Measurements from ENCODE around the gene RASSF3.
"Not testable (repeated sequence)": the region's sequence is repeated elsewhere in the genome, so short reads cannot be mapped to it uniquely, and the experiment has no call there.

Gene RASSF3

GRCh38 chr12:64635356-64635998 lies 25.2 kb downstream of the RASSF3 start:
- no peak for DNase-seq

GRCh38 chr12:64636856-64637255 lies 26.6 kb downstream of the RASSF3 start:
- DNase-seq = no peak

- no peak for DNase-seq
Observed at GRCh38 chr12:64639466-64639865, 29.2 kb downstream of the RASSF3 start.

- no peak for DNase-seq
Observed at GRCh38 chr12:64646318-64646717, 36.0 kb downstream of the RASSF3 start.

- DNase-seq = no peak
Observed at GRCh38 chr12:64649487-64649886, 39.2 kb downstream of the RASSF3 start.

- no peak for DNase-seq
Observed at GRCh38 chr12:64650762-64651161, 40.5 kb downstream of the RASSF3 start.

GRCh38 chr12:64652346-64652745 lies 42.1 kb downstream of the RASSF3 start:
- no peak for DNase-seq

- no peak for DNase-seq
Observed at GRCh38 chr12:64653123-64653522, 42.8 kb downstream of the RASSF3 start.

- DNase-seq = not testable (repeated sequence)
Observed at GRCh38 chr12:64653907-64654306, 43.6 kb downstream of the RASSF3 start.

- no peak for DNase-seq
Observed at GRCh38 chr12:64655141-64655540, 44.8 kb downstream of the RASSF3 start.

GRCh38 chr12:64656429-64656828 lies 46.1 kb downstream of the RASSF3 start:
- no peak for DNase-seq

GRCh38 chr12:64658892-64659481 lies 48.7 kb downstream of the RASSF3 start:
- no peak for DNase-seq

- DNase-seq = no peak
Observed at GRCh38 chr12:64660237-64661018, 50.1 kb downstream of the RASSF3 start.

GRCh38 chr12:64663015-64663414 lies 52.7 kb downstream of the RASSF3 start:
- DNase-seq = no peak

- DNase-seq = no peak
Observed at GRCh38 chr12:64665514-64665913, 55.2 kb downstream of the RASSF3 start.

- no peak for DNase-seq
Observed at GRCh38 chr12:64666054-64666914, 56.0 kb downstream of the RASSF3 start.

- no peak for DNase-seq
Observed at GRCh38 chr12:64667793-64668192, 57.5 kb downstream of the RASSF3 start.

- no peak for DNase-seq
Observed at GRCh38 chr12:64669270-64669842, 59.1 kb downstream of the RASSF3 start.

- DNase-seq = no peak
Observed at GRCh38 chr12:64670019-64670418, 59.7 kb downstream of the RASSF3 start.

GRCh38 chr12:64670919-64671639 lies 60.8 kb downstream of the RASSF3 start:
- no peak for DNase-seq

- no peak for DNase-seq
Observed at GRCh38 chr12:64671681-64672080, 61.4 kb downstream of the RASSF3 start.

- no peak for DNase-seq
Observed at GRCh38 chr12:64672925-64673409, 62.7 kb downstream of the RASSF3 start.

All from stimulated activated CD4-positive, alpha-beta T cell treated with anti-CD3 and anti-CD28 coated beads, Interleukin-1b, Interleukin-23, amount 100 ng/mL, for 48 hours (primary cell).